T-cell (primary cell): Measurements from ENCODE around the gene NECTIN1. TPM values are rescaled to one million over a fixed set of nuclear protein-coding genes. Genes with fewer than 3 reads are reported as not detected.
A peak's percentile ranks its signal among the peaks of the same experiment; 100 is the strongest.

Experiments
- ATAC-seq, 4 experiments: fragments of 200-7000 bp in 3 of 4; fragments of 150-1000 bp in 1 of 4; cut with Tn5 transposase; replicated peaks in 1 of 4; 1 replicate in 3 of 4; 2 replicates in 1 of 4; pipeline ENCODE4 v1.10.0; 2021; ENCODE audit warnings: moderate library complexity in 3 of 4, mild to moderate bottlenecking in 2 of 4, moderate number of reproducible peaks in 1 of 4
- CTCF ChIA-PET, 2 donors: fragments of 300-600 bp; sonication (Branson Sonifier 250); formaldehyde crosslinking; loops; one replicate each; lab custom pipeline; 2022; ENCODE audit warnings: antibody characterized with exemption in 2 of 2; lab: Charles Lee
- POLR2A ChIA-PET, 2 donors: fragments of 300-600 bp; sonication (Branson Sonifier 250); formaldehyde crosslinking; loops; one replicate each; lab custom pipeline; 2022; ENCODE audit warnings: antibody characterized with exemption in 2 of 2; lab: Charles Lee
- DNase-seq, 35 experiments: peaks; one replicate each; pipeline versions ENCODE4 v3.0.0 to v3.0.0-alpha.2; 2013 to 2023
- H3K27ac ChIP-seq: one replicate; pipeline ENCODE4 v1.5.1; 2013; ENCODE audit warnings: low read length
- H3K27me3 ChIP-seq, 2 experiments: replicated peaks in 1 of 2; 1 replicate in 1 of 2; 2 replicates in 1 of 2; pipeline versions ENCODE4 v1.6.1 to v1.7.0; 2013; ENCODE audit warnings: low read length in 1 of 2, mixed read lengths in 1 of 2; ENCODE audit not compliant: control insufficient read depth in 2 of 2, insufficient read depth in 2 of 2; ENCODE audit errors: extremely low read depth in 1 of 2
- H3K36me3 ChIP-seq, 2 donors: 1 replicate in 1 of 2; 2 replicates in 1 of 2; pipeline versions ENCODE4 v1.6.1 to v1.7.0; 2013; ENCODE audit warnings: low read length in 1 of 2; ENCODE audit not compliant: control insufficient read depth in 2 of 2, insufficient read depth in 1 of 2; ENCODE audit errors: extremely low read depth in 1 of 2
- H3K4me1 ChIP-seq, 2 experiments: 1 replicate in 1 of 2; 2 replicates in 1 of 2; pipeline versions ENCODE4 v1.6.1 to v1.7.0; 2013; ENCODE audit warnings: low read length in 2 of 2, mixed read lengths in 1 of 2; ENCODE audit not compliant: insufficient read depth in 2 of 2, control insufficient read depth in 1 of 2; ENCODE audit errors: extremely low read depth in 1 of 2
- H3K4me3 ChIP-seq, 2 donors: 1 replicate in 1 of 2; 2 replicates in 1 of 2; pipeline versions ENCODE4 v1.5.1 to v1.7.0; 2013; ENCODE audit warnings: mild to moderate bottlenecking in 2 of 2, low read length in 1 of 2, moderate library complexity in 1 of 2; ENCODE audit not compliant: control insufficient read depth in 1 of 2; ENCODE audit errors: extremely low read depth in 1 of 2
- H3K9me3 ChIP-seq: 2 replicates; pipeline ENCODE4 v1.7.0; 2013
- H3K27ac Mint-ChIP-seq, 2 donors: one replicate each; pipeline ENCODE4 v1.8.0; 2020 to 2021; ENCODE audit warnings: mild to moderate bottlenecking in 2 of 2, mixed read lengths in 2 of 2
- H3K27me3 Mint-ChIP-seq, 2 donors: one replicate each; pipeline ENCODE4 v1.8.0; 2021 to 2022; ENCODE audit warnings: mixed read lengths in 2 of 2
- H3K36me3 Mint-ChIP-seq: one replicate; pipeline ENCODE4 v1.8.0; 2021; ENCODE audit warnings: mixed read lengths
- H3K4me1 Mint-ChIP-seq, 3 donors: one replicate each; pipeline ENCODE4 v1.8.0; 2020 to 2022; ENCODE audit warnings: mixed read lengths in 3 of 3, mild to moderate bottlenecking in 1 of 3
- H3K4me3 Mint-ChIP-seq, 3 donors: one replicate each; pipeline ENCODE4 v1.8.0; 2020 to 2022; ENCODE audit warnings: mild to moderate bottlenecking in 3 of 3, mixed read lengths in 3 of 3, moderate library complexity in 3 of 3
- H3K9me3 Mint-ChIP-seq, 3 donors: one replicate each; pipeline ENCODE4 v1.8.0; 2020 to 2022; ENCODE audit warnings: mixed read lengths in 3 of 3
- WGBS: methylation state at CpG from one replicate; pipeline ENCODE4 v1.1.5; 2013; ENCODE audit warnings: missing lambda C conversion rate; ENCODE audit not compliant: insufficient coverage; 5-methylcytosine and 5-hydroxymethylcytosine counted together
- total RNA-seq, 35 experiments: library from RNA in 6 of 35; stranded (reverse) in 6 of 35; fragments of 120-200 nt in 1 of 35; gene quantifications; one replicate each; pipeline versions ENCODE4 v1.2.1 to v1.2.4 and lab custom pipeline; 2013 to 2026

NECTIN1 gene
- total RNA-seq, 5 donors from 2014 or later (not counting 1 experiment from before 2014, with no cell fraction given), result 1.8 to 3.5 (median 3.1) TPM

DNA sequence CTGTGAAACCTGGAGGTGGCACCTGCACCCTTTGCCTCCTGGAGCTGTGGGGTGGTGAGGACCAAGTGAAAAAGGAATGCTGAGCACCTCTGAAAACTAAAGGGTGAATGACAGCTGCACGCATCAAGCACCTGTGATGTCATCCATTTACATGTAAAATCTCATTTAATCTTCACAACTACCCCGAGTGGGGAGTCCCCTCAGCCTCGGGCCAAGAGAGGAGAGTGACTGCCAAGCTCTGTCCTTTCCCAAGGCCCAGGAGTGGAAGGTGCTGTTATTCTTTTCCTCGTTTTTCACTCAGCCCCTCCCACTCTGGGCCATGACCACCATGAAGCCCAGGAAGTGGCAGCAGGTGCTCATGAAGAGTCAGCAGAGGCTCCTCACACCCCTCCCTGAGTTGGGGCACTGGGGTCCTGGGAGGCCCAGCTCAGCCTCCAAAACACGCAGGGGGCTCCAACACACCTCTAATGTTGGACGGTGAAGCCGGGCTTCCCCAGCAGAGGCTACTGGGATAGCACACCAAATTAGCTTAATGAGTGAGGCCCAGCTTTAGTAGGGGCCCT lies 35.7 kb downstream of the NECTIN1 start:
- peaks cover 21 to 40% (median 26%) of the 10 kb centered on the region in 3 donors for H3K4me1 Mint-ChIP-seq
- no peak overlapping the region for H3K27ac Mint-ChIP-seq
- ChIA-PET POLR2A (no interaction called here), CTCF (interaction anchor here (0.7 to 1.1 kb wide), 2 partner anchors 27 to 36 kb away, joined by 3 to 4 read pairs; partner anchors contain the start of gene NECTIN1 (in 1 of the 2))
- H3K9me3 ChIP-seq, result no peaks in the 10 kb centered on the region
- ATAC-seq, result no peak
- H3K27me3 ChIP-seq, result peaks cover 0 to 28% of the 10 kb centered on the region in 2 experiments
- H3K27me3 Mint-ChIP-seq, result no peaks in the 10 kb centered on the region
- WGBS, result 60% methylated on average over 1 of the region's 7 CpGs
- H3K4me1 ChIP-seq, result peaks cover 3 to 21% of the 10 kb centered on the region in 2 experiments
- no peaks in the 10 kb centered on the region for H3K36me3 ChIP-seq
- H3K36me3 Mint-ChIP-seq, result no peaks in the 10 kb centered on the region
- H3K27ac ChIP-seq, result no peak overlapping the region
- no peak for DNase-seq
- H3K4me3 Mint-ChIP-seq, result no peak overlapping the region
- H3K4me3 ChIP-seq, result no peak overlapping the region
- no peaks in the 10 kb centered on the region for H3K9me3 Mint-ChIP-seq

DNA sequence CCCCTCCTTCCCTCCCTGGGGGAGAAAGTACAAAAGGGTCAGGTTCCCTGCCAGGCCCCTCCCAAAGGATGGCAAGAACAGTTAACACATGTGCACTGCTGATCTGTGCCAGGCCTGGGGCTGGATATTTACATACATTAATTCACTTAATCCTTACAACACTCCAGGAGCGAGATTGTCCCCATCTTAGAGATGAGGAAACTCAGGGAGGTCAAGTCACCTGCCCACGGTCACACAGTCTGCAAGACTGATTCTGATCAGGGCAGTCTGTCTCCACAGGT lies 36.5 kb downstream of the NECTIN1 start:
- ATAC-seq (no peak), DNase-seq (no peak)
- 100% methylated on average over 1 of the region's 2 CpGs for WGBS
- ChIA-PET POLR2A (no interaction called here), CTCF (no interaction called here)
- no peaks in the 10 kb centered on the region for H3K9me3 ChIP-seq
- Mint-ChIP-seq H3K27ac (no peak overlapping the region), H3K4me3 (no peak overlapping the region), H3K36me3 (no peaks in the 10 kb centered on the region), H3K27me3 (no peaks in the 10 kb centered on the region), H3K9me3 (no peaks in the 10 kb centered on the region), H3K4me1 (peaks cover 21 to 40% (median 26%) of the 10 kb centered on the region in 3 donors)
- peaks cover 3 to 21% of the 10 kb centered on the region in 2 experiments for H3K4me1 ChIP-seq
- H3K4me3 ChIP-seq, result no peak overlapping the region
- H3K36me3 ChIP-seq, result no peaks in the 10 kb centered on the region
- no peak overlapping the region for H3K27ac ChIP-seq
- peaks cover 0 to 33% of the 10 kb centered on the region in 2 experiments for H3K27me3 ChIP-seq

DNA sequence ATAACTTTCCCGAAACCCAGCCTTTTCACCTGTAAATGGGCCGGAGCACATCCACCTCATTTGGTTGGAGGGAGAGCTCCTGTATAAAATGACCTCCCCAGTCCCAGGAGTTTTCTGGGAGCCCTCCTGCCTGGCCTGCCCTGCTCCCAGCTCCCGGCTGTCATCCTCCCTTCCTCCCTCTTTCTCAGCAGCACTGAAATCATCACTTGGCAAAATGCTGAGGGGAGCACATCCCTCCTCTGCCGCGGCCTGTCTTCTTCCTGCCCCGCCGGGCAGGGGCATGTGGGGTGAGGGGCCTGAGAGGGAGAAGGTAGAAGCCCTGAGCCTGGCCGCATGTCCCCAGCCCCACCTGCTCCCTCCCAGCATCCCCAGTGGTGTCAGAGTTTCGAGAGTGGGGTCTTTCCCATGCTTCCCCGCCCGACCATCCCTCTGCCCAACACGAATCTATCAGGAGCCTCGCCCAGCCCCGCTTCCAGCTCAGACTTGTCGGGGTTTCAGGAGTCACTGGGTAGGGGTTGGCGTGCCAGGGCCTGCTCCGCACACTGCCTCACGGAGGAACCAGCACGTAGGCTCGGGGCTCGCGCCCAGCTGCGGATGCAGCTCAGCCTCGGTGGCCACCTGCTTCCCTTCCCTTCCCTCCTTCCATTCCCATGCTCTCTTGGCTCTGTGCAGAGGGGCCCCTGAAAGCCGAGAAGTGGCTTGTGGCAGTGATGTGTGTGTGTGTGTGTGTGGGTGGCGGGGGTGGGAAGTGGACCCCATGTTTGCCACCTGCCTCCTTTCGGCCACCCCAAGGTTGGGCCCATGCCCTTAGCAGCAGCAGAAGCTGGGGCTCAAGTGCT lies 37.1 kb downstream of the NECTIN1 start:
- ChIA-PET CTCF (interaction anchor here in 1 of 2 donors (0.6 kb wide), 1 partner anchor 244 kb away, joined by 9 read pairs; no protein-coding TSS in a partner anchor), POLR2A (no interaction called here)
- H3K9me3 ChIP-seq, result no peaks in the 10 kb centered on the region
- no peak overlapping the region for H3K27ac ChIP-seq
- 95% methylated on average over 8 of the region's 27 CpGs for WGBS
- H3K9me3 Mint-ChIP-seq, result no peaks in the 10 kb centered on the region
- H3K4me1 Mint-ChIP-seq, result peaks cover 21 to 38% (median 26%) of the 10 kb centered on the region in 3 donors
- H3K4me3 Mint-ChIP-seq, result peak overlapping the region in 1 of 3 donors; percentile 50
- H3K36me3 Mint-ChIP-seq, result no peaks in the 10 kb centered on the region
- H3K27ac Mint-ChIP-seq, result no peak overlapping the region
- no peak overlapping the region for H3K4me3 ChIP-seq
- H3K27me3 Mint-ChIP-seq, result peaks cover 0 to 3% of the 10 kb centered on the region in 2 donors
- H3K36me3 ChIP-seq, result no peaks in the 10 kb centered on the region
- peaks cover 0 to 38% of the 10 kb centered on the region in 2 experiments for H3K27me3 ChIP-seq
- DNase-seq (no peak), ATAC-seq (no peak)
- peaks cover 3 to 21% of the 10 kb centered on the region in 2 experiments for H3K4me1 ChIP-seq

DNA sequence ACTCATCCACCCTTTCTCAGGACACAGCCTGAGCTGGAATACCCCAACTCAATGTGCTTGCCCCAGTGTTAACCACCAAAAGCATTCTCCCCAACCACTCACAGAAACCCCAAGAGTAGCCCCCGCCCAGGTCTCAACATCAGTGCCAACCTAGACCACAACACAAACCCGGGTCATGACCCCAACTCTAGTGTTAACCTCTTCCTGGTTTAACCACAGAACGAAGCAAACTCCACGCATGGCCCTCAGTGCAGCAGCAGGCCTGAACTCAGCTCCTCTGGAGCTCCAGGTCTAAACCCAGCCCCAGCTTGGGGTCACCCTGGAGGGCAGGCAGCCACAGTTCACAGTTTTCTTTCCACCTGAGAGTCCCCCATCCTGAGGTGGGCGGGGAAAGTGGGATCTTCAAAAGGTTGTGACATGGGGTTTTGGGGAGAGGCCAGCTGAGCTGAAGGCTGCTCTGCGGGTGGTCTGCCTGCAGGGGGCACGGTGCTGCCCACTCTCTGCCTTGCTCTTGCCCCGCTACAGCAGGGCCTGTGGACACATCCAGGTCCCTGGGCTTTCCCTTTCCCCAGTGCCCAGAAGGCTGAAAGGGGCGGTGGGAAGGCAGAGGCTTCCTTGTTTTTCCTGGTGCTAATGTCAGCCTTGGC lies 37.9 kb downstream of the NECTIN1 start:
- Histone ChIP-seq H3K27me3 (peaks cover 0 to 45% of the 10 kb centered on the region in 2 experiments), H3K4me3 (peak overlapping the region in 1 of 2 donors; percentile 25), H3K4me1 (peaks cover 3 to 21% of the 10 kb centered on the region in 2 experiments), H3K36me3 (no peaks in the 10 kb centered on the region), H3K27ac (no peak overlapping the region), H3K9me3 (no peaks in the 10 kb centered on the region)
- DNase-seq (peak in 30 of 35 experiments; percentile 5 to 56 (median 25)), ATAC-seq (peak; percentile 66 to 79 (median 70))
- Mint-ChIP-seq H3K4me3 (peak overlapping the region in 1 of 3 donors; percentile 50), H3K4me1 (peaks cover 21 to 39% (median 32%) of the 10 kb centered on the region in 3 donors), H3K27me3 (peaks cover 5 to 8% of the 10 kb centered on the region in 2 donors), H3K27ac (no peak overlapping the region), H3K36me3 (no peaks in the 10 kb centered on the region), H3K9me3 (no peaks in the 10 kb centered on the region)
- 35% methylated on average over 8 of the region's 9 CpGs for WGBS
- CTCF ChIA-PET, result no interaction called here
- POLR2A ChIA-PET, result no interaction called here

DNA sequence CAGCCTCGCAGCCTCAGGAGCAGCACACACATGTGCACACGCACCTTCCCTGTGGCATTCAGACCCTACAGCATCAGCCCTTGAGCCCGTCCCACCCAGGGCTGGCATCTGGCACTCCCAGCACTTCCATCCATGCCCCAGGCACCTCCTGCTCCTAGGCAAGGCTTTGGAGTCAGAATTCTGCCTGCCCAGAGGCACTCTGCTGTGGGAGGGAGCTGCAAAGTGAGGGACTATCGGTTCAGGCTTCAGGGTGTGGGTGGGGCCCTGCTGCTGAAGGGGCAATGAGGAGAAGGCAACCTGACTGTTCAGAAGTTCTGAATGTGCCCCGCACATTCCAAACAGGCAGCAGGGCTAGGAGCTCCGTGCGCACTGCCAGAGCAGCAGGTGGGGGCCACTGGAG lies 39.7 kb downstream of the NECTIN1 start:
- Histone ChIP-seq H3K36me3 (no peaks in the 10 kb centered on the region), H3K4me1 (peaks cover 3 to 33% of the 10 kb centered on the region in 2 experiments), H3K9me3 (no peaks in the 10 kb centered on the region), H3K27ac (no peak overlapping the region), H3K27me3 (peaks cover 0 to 61% of the 10 kb centered on the region in 2 experiments), H3K4me3 (no peak overlapping the region)
- Mint-ChIP-seq H3K9me3 (no peaks in the 10 kb centered on the region), H3K4me3 (no peak overlapping the region), H3K4me1 (peaks cover 24 to 41% (median 29%) of the 10 kb centered on the region in 3 donors), H3K27me3 (peaks cover 9 to 12% of the 10 kb centered on the region in 2 donors), H3K27ac (no peak overlapping the region), H3K36me3 (no peaks in the 10 kb centered on the region)
- 87% methylated on average over 6 of the region's 7 CpGs for WGBS
- ATAC-seq (no peak), DNase-seq (no peak)
- POLR2A ChIA-PET, result no interaction called here
- CTCF ChIA-PET, result no interaction called here

DNA sequence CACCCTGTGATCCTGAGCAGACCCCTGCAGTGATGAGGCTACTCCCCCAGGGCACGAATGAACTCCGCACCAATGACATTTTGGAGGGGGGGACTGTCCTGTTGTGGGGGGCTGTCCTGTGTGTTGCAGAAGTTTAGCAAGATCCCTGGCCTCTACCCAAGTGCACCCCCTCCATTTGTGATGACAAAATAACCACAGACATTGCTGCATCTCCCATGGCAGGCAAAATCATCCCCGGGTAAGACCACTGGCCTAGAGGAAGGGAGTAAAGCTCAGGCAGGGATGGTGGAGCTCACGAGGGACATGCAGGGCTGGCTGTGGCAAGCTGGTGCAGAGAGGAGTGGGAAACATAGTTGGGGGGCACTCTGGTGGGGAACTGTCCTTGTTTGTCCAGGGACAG lies 40.6 kb downstream of the NECTIN1 start:
- Histone ChIP-seq H3K27ac (no peak overlapping the region), H3K36me3 (no peaks in the 10 kb centered on the region), H3K4me3 (no peak overlapping the region), H3K4me1 (peaks cover 3 to 43% of the 10 kb centered on the region in 2 experiments), H3K9me3 (no peaks in the 10 kb centered on the region), H3K27me3 (peaks cover 0 to 67% of the 10 kb centered on the region in 2 experiments)
- Mint-ChIP-seq H3K4me1 (peaks cover 24 to 38% (median 29%) of the 10 kb centered on the region in 3 donors), H3K27ac (no peak overlapping the region), H3K27me3 (peaks cover 9 to 12% of the 10 kb centered on the region in 2 donors), H3K9me3 (no peaks in the 10 kb centered on the region), H3K36me3 (no peaks in the 10 kb centered on the region), H3K4me3 (no peak overlapping the region)
- 71% methylated on average over 2 of the region's 4 CpGs for WGBS
- DNase-seq (no peak), ATAC-seq (no peak)
- ChIA-PET POLR2A (no interaction called here), CTCF (no interaction called here)
